ENCODE measurements around the gene VPS39.

GRCh38 chr15:42154212-42154941, 53.7 kb downstream of the VPS39 start:
- TF ChIP-seq RAD21 (IDR thresholded peaks at IDR 0.05 in 1 of 2, conservative IDR thresholded peaks at IDR 0.05 in 1 of 2; ENCODE audit: low read depth in 2 of 2, low read length in 2 of 2) (no peak), JUND (IDR thresholded peaks at IDR 0.05; ENCODE audit: low read length) (no peak), GABPA (IDR thresholded peaks at IDR 0.05; ENCODE audit: borderline replicate concordance, insufficient read depth, low read length) (no peak), CTCF (IDR thresholded peaks at IDR 0.05; ENCODE audit: control extremely low read depth in 1 of 3, insufficient read depth in 1 of 3, low read depth in 1 of 3, low read length in 3 of 3) (no peak), KDM1A (IDR thresholded peaks at IDR 0.05; ENCODE audit: borderline replicate concordance, low read length) (no peak), BCL11A (IDR thresholded peaks at IDR 0.05; ENCODE audit: low read depth in 2 of 2, low read length in 2 of 2) (no peak), ZNF274 (IDR thresholded peaks at IDR 0.05; ENCODE audit: borderline replicate concordance, extremely low read depth, low read length) (no peak)
